HepG2 (cell line): Measurements from ENCODE around the gene EFL1. TPM values are rescaled to one million over a fixed set of nuclear protein-coding genes. Genes with fewer than 3 reads are reported as not detected.

Experiments used
- ATF7 ChIP-seq, 2 experiments: fragments of 450-650 bp in 1 of 2; sonication (generic) in 1 of 2; formaldehyde crosslinking in 1 of 2; IDR thresholded peaks; 2 replicates each; pipeline versions ENCODE4 v1.4.0 to v1.6.1; 2016 to 2020; ENCODE audit warnings: antibody characterized with exemption in 1 of 2, mild to moderate bottlenecking in 1 of 2, missing genetic modification reagents in 1 of 2
- ATF7-NPFF ChIP-seq: sonication (generic); formaldehyde crosslinking; IDR thresholded peaks from 2 replicates; pipeline ENCODE4 v1.8.1; 2023; ENCODE audit warnings: mild to moderate bottlenecking, low read depth, missing genetic modification reagents, moderate library complexity
- CHCHD3 ChIP-seq: sonication (generic); formaldehyde crosslinking; IDR thresholded peaks from 2 replicates; pipeline ENCODE4 v1.8.0; 2022; ENCODE audit warnings: mild to moderate bottlenecking, missing genetic modification reagents, moderate library complexity
- EEA1 ChIP-seq: sonication (generic); formaldehyde crosslinking; IDR thresholded peaks from 2 replicates; pipeline ENCODE4 v1.5.1; 2020; ENCODE audit warnings: mild to moderate bottlenecking, missing genetic modification reagents, borderline replicate concordance
- FLYWCH1 ChIP-seq: sonication (generic); formaldehyde crosslinking; IDR thresholded peaks from 2 replicates; pipeline ENCODE4 v1.8.1; 2023; ENCODE audit warnings: mild to moderate bottlenecking, missing genetic modification reagents
- FOXP1 ChIP-seq, 2 experiments: fragments of 450-650 bp in 1 of 2; IDR thresholded peaks; 2 replicates each; pipeline ENCODE4 v1.6.1; 2017 to 2018; ENCODE audit warnings: antibody characterized with exemption in 1 of 2
- FOXP4 ChIP-seq: sonication (generic); formaldehyde crosslinking; IDR thresholded peaks from 2 replicates; pipeline ENCODE4 v1.4.0; 2020; ENCODE audit warnings: missing genetic modification reagents
- HOXA5 ChIP-seq: sonication (generic); formaldehyde crosslinking; IDR thresholded peaks from 2 replicates; pipeline ENCODE4 v1.4.0; 2020; ENCODE audit warnings: missing genetic modification reagents
- JUND ChIP-seq: sonication (generic); formaldehyde crosslinking; IDR thresholded peaks from 2 replicates; pipeline ENCODE4 v1.8.0; 2022; ENCODE audit warnings: mild to moderate bottlenecking, missing genetic modification reagents
- MEF2D ChIP-seq: sonication (generic); formaldehyde crosslinking; IDR thresholded peaks from 2 replicates; pipeline ENCODE4 v1.5.1; 2020; ENCODE audit warnings: mild to moderate bottlenecking, missing genetic modification reagents
- NR2F6 ChIP-seq, 2 experiments: IDR thresholded peaks; 2 replicates each; pipeline ENCODE4 v1.6.1; 2016; ENCODE audit warnings: antibody characterized with exemption in 1 of 2, mild to moderate bottlenecking in 1 of 2
- PRPF4 ChIP-seq: fragments of 200-400 bp; formaldehyde crosslinking; IDR thresholded peaks from 2 replicates; pipeline ENCODE4 v1.6.1; 2016; ENCODE audit warnings: low read length, low read depth; ENCODE audit not compliant: poor library complexity, severe bottlenecking
- RFX1 ChIP-seq: fragments of 450-650 bp; IDR thresholded peaks from 2 replicates; pipeline ENCODE4 v1.6.1; 2017
- TSC22D2 ChIP-seq: sonication (generic); formaldehyde crosslinking; IDR thresholded peaks from 2 replicates; pipeline ENCODE4 v1.5.1; 2020; ENCODE audit warnings: missing genetic modification reagents, mild to moderate bottlenecking, borderline replicate concordance
- ZNF10 ChIP-seq: sonication (generic); formaldehyde crosslinking; IDR thresholded peaks from 2 replicates; pipeline ENCODE4 v1.4.0; 2020; ENCODE audit warnings: mild to moderate bottlenecking, low read depth, missing genetic modification reagents, borderline replicate concordance
- ZNF329 ChIP-seq: sonication (generic); formaldehyde crosslinking; IDR thresholded peaks from 2 replicates; pipeline ENCODE4 v1.9.0; 2021; ENCODE audit warnings: low read depth, mild to moderate bottlenecking, missing genetic modification reagents
- ZNF367 ChIP-seq: sonication (generic); formaldehyde crosslinking; IDR thresholded peaks from 2 replicates; pipeline ENCODE4 v1.4.0; 2020; ENCODE audit warnings: missing genetic modification reagents, borderline replicate concordance
- ZNF570 ChIP-seq: sonication (generic); formaldehyde crosslinking; IDR thresholded peaks from 2 replicates; pipeline ENCODE4 v1.4.0; 2020; ENCODE audit warnings: mild to moderate bottlenecking, missing genetic modification reagents, borderline replicate concordance
- ZNF652 ChIP-seq: IDR thresholded peaks from 2 replicates; pipeline ENCODE4 v1.6.1; 2016; ENCODE audit warnings: low read depth, borderline replicate concordance
- ZNF7 ChIP-seq: IDR thresholded peaks from 2 replicates; pipeline ENCODE4 v1.6.1; 2016; ENCODE audit warnings: missing biosample characterization, missing genetic modification reagents
- ZNF773 ChIP-seq: sonication (generic); formaldehyde crosslinking; IDR thresholded peaks from 2 replicates; pipeline ENCODE4 v1.4.0; 2020; ENCODE audit warnings: missing genetic modification reagents, borderline replicate concordance
- polyA plus RNA-seq, 8 experiments: library from polyadenylated mRNA; depleted of rRNA in 3 of 8; stranded (reverse) in 7 of 8; unstranded in 1 of 8; fragments of >200 nt; fragmentation: Illumina TruSeq in 4 of 8; extraction: Trizol in 4 of 8; gene quantifications; 2 replicates each; pipeline versions ENCODE4 v1.2.1 to v1.2.3, GENCODE V29; 2011 to 2016; ENCODE audit warnings: low read depth in 4 of 8, missing spikeins in 1 of 8, mixed read lengths in 1 of 8; ENCODE audit not compliant: insufficient read depth in 1 of 8
- total RNA-seq, 5 experiments: library from RNA; depleted of rRNA; stranded (reverse); fragments of >200 nt; fragmentation: Illumina TruSeq; extraction: Trizol; gene quantifications; 2 replicates each; pipeline ENCODE4 v1.2.3, GENCODE V29; 2016; ENCODE audit warnings: low read depth in 1 of 5
- TF ChIP-seq, protein P1 (sequence below): sonication (generic); formaldehyde crosslinking; IDR thresholded peaks from 2 replicates; pipeline ENCODE4 v1.5.0; 2020; ENCODE audit warnings: mild to moderate bottlenecking, missing genetic modification reagents
- TF ChIP-seq, protein P2 (sequence below): sonication (generic); formaldehyde crosslinking; IDR thresholded peaks from 2 replicates; pipeline ENCODE4 v1.4.0; 2020; ENCODE audit warnings: missing genetic modification reagents

The EFL1 gene
- total and polyA plus RNA-seq, 2 of the 13 experiments (the other 11 are each of a cell fraction or from before 2014, with no cell fraction given), result 6.4 to 12.0 TPM

DNA sequence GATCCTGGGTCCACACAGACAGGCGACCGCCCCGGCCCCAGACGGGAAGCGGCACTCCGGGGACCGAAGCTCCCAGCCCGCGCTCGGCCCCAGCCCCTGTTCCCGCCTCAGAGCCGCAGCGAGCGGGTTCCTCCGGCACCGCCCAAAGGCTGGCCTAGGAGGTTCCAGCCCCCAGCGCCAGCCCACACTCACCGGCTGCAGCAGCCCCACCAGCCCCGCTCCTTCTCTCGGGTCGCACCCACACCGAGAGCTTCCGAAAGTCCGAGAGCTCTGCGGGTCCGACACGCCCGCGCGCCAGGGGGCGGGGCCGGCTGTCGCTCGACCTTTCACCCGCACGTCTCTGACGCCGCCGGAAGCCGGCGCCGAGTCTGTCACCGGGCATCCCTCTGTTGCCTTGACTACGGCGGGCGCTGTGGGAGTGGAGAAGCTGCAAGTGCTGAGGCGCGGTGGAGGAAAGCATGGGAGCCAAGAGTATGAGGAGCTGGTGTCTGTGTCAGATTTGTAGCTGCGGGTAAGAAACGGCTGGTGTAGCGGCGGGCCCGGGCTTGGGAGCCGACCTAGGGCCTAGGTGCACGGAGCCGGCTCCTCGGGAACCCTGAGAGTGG, at the start of gene EFL1, which contains the start of gene SAXO2 (continued):
- TF ChIP-seq FOXP4 (CRISPR knock-in tag), result no peak
- TF ChIP-seq, protein P1, sequence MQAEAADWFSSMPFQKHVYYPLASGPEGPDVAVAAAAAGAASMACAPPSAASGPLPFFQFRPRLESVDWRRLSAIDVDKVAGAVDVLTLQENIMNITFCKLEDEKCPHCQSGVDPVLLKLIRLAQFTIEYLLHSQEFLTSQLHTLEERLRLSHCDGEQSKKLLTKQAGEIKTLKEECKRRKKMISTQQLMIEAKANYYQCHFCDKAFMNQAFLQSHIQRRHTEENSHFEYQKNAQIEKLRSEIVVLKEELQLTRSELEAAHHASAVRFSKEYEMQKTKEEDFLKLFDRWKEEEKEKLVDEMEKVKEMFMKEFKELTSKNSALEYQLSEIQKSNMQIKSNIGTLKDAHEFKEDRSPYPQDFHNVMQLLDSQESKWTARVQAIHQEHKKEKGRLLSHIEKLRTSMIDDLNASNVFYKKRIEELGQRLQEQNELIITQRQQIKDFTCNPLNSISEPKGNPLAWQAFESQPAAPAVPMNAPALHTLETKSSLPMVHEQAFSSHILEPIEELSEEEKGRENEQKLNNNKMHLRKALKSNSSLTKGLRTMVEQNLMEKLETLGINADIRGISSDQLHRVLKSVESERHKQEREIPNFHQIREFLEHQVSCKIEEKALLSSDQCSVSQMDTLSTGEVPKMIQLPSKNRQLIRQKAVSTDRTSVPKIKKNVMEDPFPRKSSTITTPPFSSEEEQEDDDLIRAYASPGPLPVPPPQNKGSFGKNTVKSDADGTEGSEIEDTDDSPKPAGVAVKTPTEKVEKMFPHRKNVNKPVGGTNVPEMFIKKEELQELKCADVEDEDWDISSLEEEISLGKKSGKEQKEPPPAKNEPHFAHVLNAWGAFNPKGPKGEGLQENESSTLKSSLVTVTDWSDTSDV, result no peak
- peak; percentile 86 for TF ChIP-seq RFX1
- TF ChIP-seq TSC22D2, result no peak
- no peak for TF ChIP-seq NR2F6 (IDR thresholded peaks at IDR 0.05)
- TF ChIP-seq NR2F6 (CRISPR knock-in tag; IDR thresholded peaks at IDR 0.05), result peak; percentile 73; the same call in 1 of the 2 replicates
- TF ChIP-seq ZNF367 (CRISPR knock-in tag), result no peak
- no peak for TF ChIP-seq FOXP1 (IDR thresholded peaks at IDR 0.05)
- TF ChIP-seq FOXP1 (CRISPR knock-in tag; IDR thresholded peaks at IDR 0.05), result no peak
- peak; percentile 17; the same call in 1 of the 2 replicates for TF ChIP-seq ATF7-NPFF (CRISPR knock-in tag)
- TF ChIP-seq ZNF10, result no peak
- TF ChIP-seq EEA1 (CRISPR knock-in tag), result no peak
- no peak for TF ChIP-seq ZNF570 (CRISPR knock-in tag)
- no peak for TF ChIP-seq HOXA5 (CRISPR knock-in tag)
- TF ChIP-seq, protein P2, sequence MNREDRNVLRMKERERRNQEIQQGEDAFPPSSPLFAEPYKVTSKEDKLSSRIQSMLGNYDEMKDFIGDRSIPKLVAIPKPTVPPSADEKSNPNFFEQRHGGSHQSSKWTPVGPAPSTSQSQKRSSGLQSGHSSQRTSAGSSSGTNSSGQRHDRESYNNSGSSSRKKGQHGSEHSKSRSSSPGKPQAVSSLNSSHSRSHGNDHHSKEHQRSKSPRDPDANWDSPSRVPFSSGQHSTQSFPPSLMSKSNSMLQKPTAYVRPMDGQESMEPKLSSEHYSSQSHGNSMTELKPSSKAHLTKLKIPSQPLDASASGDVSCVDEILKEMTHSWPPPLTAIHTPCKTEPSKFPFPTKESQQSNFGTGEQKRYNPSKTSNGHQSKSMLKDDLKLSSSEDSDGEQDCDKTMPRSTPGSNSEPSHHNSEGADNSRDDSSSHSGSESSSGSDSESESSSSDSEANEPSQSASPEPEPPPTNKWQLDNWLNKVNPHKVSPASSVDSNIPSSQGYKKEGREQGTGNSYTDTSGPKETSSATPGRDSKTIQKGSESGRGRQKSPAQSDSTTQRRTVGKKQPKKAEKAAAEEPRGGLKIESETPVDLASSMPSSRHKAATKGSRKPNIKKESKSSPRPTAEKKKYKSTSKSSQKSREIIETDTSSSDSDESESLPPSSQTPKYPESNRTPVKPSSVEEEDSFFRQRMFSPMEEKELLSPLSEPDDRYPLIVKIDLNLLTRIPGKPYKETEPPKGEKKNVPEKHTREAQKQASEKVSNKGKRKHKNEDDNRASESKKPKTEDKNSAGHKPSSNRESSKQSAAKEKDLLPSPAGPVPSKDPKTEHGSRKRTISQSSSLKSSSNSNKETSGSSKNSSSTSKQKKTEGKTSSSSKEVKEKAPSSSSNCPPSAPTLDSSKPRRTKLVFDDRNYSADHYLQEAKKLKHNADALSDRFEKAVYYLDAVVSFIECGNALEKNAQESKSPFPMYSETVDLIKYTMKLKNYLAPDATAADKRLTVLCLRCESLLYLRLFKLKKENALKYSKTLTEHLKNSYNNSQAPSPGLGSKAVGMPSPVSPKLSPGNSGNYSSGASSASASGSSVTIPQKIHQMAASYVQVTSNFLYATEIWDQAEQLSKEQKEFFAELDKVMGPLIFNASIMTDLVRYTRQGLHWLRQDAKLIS, result no peak
- no peak for TF ChIP-seq CHCHD3
- TF ChIP-seq JUND (CRISPR knock-in tag), result no peak
- no peak for TF ChIP-seq ZNF652 (CRISPR knock-in tag)
- TF ChIP-seq ATF7 (IDR thresholded peaks at IDR 0.05), result no peak
- TF ChIP-seq ATF7 (CRISPR knock-in tag; IDR thresholded peaks at IDR 0.05), result no peak
- TF ChIP-seq ZNF7, result no peak
- TF ChIP-seq FLYWCH1 (CRISPR knock-in tag), result no peak
- no peak for TF ChIP-seq ZNF329 (CRISPR knock-in tag)
- TF ChIP-seq MEF2D, result 0 out of 2 replicates have a peak, but pooled peaks have one; percentile 61
- TF ChIP-seq ZNF773 (CRISPR knock-in tag), result no peak
- TF ChIP-seq PRPF4, result no peak
